Panc1 (cell line): ENCODE data around the gene ADIPOR1. TPM values are rescaled to one million over a fixed set of nuclear protein-coding genes. Genes with fewer than 3 reads are reported as not detected.

Source experiments
- ATAC-seq: fragments of 200-7000 bp; cut with Tn5 transposase; 2 replicates; pipeline ENCODE4 v1.9.1; 2020; ENCODE audit warnings: mild to moderate bottlenecking, moderate library complexity
- BruUV-seq: library from RNA; stranded (reverse); fragments of 400-500 nt; replicated peaks from 2 replicates; lab custom pipeline; 2021; lab: Mats Ljungman, UMichigan
- CTCF ChIA-PET: fragments of 300-600 bp; sonication (Branson Sonifier 250); formaldehyde crosslinking; loops from one replicate; lab custom pipeline; 2022; ENCODE audit warnings: antibody characterized with exemption; lab: Charles Lee
- POLR2A ChIA-PET: fragments of 300-600 bp; sonication (Branson Sonifier 250); formaldehyde crosslinking; loops from one replicate; lab custom pipeline; 2022; ENCODE audit warnings: antibody characterized with exemption; lab: Charles Lee
- DNase-seq: peaks from one replicate; pipeline ENCODE4 v3.0.0-alpha.2; 2010; ENCODE audit warnings: low read depth, low spot score
- H3K27ac ChIP-seq: 2 replicates; pipeline ENCODE4 v1.5.1; 2011; ENCODE audit warnings: mild to moderate bottlenecking, low read length, inconsistent platforms
- H3K27me3 ChIP-seq: fragments of 200-500 bp; sonication (Bioruptor generic); 2 replicates; pipeline ENCODE4 v1.6.0; 2014; ENCODE audit warnings: low read length, inconsistent platforms; ENCODE audit not compliant: control insufficient read depth, insufficient read depth
- H3K36me3 ChIP-seq: fragments of 200-500 bp; sonication (Bioruptor generic); 2 replicates; pipeline ENCODE4 v1.5.1; 2014; ENCODE audit warnings: inconsistent platforms, mild to moderate bottlenecking, low read length, moderate library complexity; ENCODE audit not compliant: control insufficient read depth, insufficient read depth
- H3K4me1 ChIP-seq: 2 replicates; pipeline ENCODE4 v1.5.1; 2011; ENCODE audit warnings: inconsistent platforms, mild to moderate bottlenecking, low read length, moderate library complexity; ENCODE audit not compliant: control insufficient read depth, insufficient read depth
- H3K4me3 ChIP-seq, 2 experiments: 2 replicates each; pipeline ENCODE4 v1.5.1; 2011 to 2012; ENCODE audit warnings: low read depth in 2 of 2, low read length in 2 of 2, mild to moderate bottlenecking in 2 of 2, inconsistent platforms in 1 of 2, moderate library complexity in 1 of 2
- H3K9me3 ChIP-seq: fragments of 200-500 bp; sonication (Bioruptor generic); 2 replicates; pipeline ENCODE4 v1.5.1; 2014; ENCODE audit warnings: low read depth, mild to moderate bottlenecking, inconsistent platforms, low read length, moderate library complexity; ENCODE audit not compliant: control insufficient read depth, insufficient read depth
- POLR2AphosphoS5 ChIP-seq: IDR thresholded peaks from 2 replicates; pipeline ENCODE4 v1.6.1; 2012; ENCODE audit warnings: mild to moderate bottlenecking, low read depth, low read length, moderate library complexity
- SIN3A ChIP-seq: IDR thresholded peaks from 2 replicates; pipeline ENCODE4 v1.6.1; 2012; ENCODE audit warnings: low read depth, mild to moderate bottlenecking, low read length, moderate library complexity, borderline replicate concordance; ENCODE audit not compliant: insufficient read depth
- TCF7L2 ChIP-seq: IDR thresholded peaks from 2 replicates; pipeline ENCODE4 v1.6.1; 2011; ENCODE audit warnings: mild to moderate bottlenecking, low read depth, low read length, inconsistent platforms
- in situ Hi-C: cut with HindIII; loops from 2 replicates; pipeline ENCODE4 v1.10.0; 2016; ENCODE audit warnings: low sequenced_read_pairs, low pct_unique_long_range_greater_than_20kb
- intact Hi-C: fragments of 100-400 bp; cut with micrococcal nuclease; formaldehyde crosslinking; loops from one replicate; pipeline ENCODE4 v1.10.0; 2022; ENCODE audit not compliant: unreplicated experiment
- total RNA-seq: library from RNA; stranded (reverse); gene quantifications from one replicate; pipeline ENCODE4 v1.2.1, GENCODE V29; 2021; ENCODE audit not compliant: unreplicated experiment
- TF ChIP-seq, protein P1 (sequence below), 2 experiments: IDR thresholded peaks; 2 replicates each; pipeline ENCODE4 v1.6.1; 2011 to 2012; ENCODE audit warnings: low read depth in 2 of 2, control low read depth in 1 of 2, low read length in 1 of 2, mild to moderate bottlenecking in 1 of 2, moderate library complexity in 1 of 2; ENCODE audit not compliant: insufficient read depth in 1 of 2
- TF ChIP-seq, protein P2 (sequence below): fragments of 450-650 bp; IDR thresholded peaks from 2 replicates; pipeline ENCODE4 v1.5.1; 2017; ENCODE audit warnings: mild to moderate bottlenecking

Gene ADIPOR1
- total RNA-seq, 1 experiment from 2014 or later = 78.2 TPM

DNA sequence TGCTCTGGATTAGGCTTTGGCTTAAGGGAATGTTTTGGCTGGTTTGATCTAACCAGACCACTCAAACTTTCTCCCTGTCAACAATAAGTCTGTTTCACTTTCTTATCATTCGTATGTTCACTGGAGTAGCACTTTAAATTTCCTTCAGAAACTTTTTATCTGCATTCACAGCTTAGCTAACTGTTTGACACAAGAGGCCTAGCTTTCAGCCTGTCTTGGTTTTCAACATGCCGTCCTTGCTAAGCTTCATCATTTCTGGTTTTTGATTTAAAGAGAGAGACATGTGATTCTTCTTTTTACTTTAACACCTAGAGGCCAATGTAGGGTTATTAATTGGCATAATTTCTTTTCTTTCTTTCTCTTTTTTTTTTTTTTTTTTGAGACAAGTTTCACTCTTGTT is 23.8 kb upstream of the ADIPOR1 start:
- in situ Hi-C loops (no loop called here), intact Hi-C loops (no loop called here)
- Histone ChIP-seq H3K27me3 (peaks cover 6% of the 10 kb centered on the region; the same call in 1 of the 2 replicates), H3K4me3 (no peak overlapping the region), H3K9me3 (no peaks in the 10 kb centered on the region), H3K4me1 (no peaks in the 10 kb centered on the region), H3K36me3 (no peaks in the 10 kb centered on the region), H3K27ac (no peak overlapping the region)
- POLR2A ChIA-PET = interaction anchor here (0.6 kb wide), 1 partner anchor 37 kb away, joined by 4 read pairs; no protein-coding TSS in a partner anchor
- TF ChIP-seq POLR2AphosphoS5 (no peak), TCF7L2 (no peak), SIN3A (no peak)
- TF ChIP-seq, protein P1, sequence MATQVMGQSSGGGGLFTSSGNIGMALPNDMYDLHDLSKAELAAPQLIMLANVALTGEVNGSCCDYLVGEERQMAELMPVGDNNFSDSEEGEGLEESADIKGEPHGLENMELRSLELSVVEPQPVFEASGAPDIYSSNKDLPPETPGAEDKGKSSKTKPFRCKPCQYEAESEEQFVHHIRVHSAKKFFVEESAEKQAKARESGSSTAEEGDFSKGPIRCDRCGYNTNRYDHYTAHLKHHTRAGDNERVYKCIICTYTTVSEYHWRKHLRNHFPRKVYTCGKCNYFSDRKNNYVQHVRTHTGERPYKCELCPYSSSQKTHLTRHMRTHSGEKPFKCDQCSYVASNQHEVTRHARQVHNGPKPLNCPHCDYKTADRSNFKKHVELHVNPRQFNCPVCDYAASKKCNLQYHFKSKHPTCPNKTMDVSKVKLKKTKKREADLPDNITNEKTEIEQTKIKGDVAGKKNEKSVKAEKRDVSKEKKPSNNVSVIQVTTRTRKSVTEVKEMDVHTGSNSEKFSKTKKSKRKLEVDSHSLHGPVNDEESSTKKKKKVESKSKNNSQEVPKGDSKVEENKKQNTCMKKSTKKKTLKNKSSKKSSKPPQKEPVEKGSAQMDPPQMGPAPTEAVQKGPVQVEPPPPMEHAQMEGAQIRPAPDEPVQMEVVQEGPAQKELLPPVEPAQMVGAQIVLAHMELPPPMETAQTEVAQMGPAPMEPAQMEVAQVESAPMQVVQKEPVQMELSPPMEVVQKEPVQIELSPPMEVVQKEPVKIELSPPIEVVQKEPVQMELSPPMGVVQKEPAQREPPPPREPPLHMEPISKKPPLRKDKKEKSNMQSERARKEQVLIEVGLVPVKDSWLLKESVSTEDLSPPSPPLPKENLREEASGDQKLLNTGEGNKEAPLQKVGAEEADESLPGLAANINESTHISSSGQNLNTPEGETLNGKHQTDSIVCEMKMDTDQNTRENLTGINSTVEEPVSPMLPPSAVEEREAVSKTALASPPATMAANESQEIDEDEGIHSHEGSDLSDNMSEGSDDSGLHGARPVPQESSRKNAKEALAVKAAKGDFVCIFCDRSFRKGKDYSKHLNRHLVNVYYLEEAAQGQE (IDR thresholded peaks at IDR 0.05; ENCODE audit: insufficient read depth in 1 of 2, low read depth in 2 of 2, low read length in 1 of 2) = no peak
- TF ChIP-seq, protein P2, sequence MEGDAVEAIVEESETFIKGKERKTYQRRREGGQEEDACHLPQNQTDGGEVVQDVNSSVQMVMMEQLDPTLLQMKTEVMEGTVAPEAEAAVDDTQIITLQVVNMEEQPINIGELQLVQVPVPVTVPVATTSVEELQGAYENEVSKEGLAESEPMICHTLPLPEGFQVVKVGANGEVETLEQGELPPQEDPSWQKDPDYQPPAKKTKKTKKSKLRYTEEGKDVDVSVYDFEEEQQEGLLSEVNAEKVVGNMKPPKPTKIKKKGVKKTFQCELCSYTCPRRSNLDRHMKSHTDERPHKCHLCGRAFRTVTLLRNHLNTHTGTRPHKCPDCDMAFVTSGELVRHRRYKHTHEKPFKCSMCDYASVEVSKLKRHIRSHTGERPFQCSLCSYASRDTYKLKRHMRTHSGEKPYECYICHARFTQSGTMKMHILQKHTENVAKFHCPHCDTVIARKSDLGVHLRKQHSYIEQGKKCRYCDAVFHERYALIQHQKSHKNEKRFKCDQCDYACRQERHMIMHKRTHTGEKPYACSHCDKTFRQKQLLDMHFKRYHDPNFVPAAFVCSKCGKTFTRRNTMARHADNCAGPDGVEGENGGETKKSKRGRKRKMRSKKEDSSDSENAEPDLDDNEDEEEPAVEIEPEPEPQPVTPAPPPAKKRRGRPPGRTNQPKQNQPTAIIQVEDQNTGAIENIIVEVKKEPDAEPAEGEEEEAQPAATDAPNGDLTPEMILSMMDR = no peak
- no TSS peak for BruUV-seq
- ATAC-seq (no peak), DNase-seq (no peak)
- CTCF ChIA-PET = interaction anchor here (0.7 kb wide), 1 partner anchor 395 kb away, joined by 5 read pairs; no protein-coding TSS in a partner anchor

DNA sequence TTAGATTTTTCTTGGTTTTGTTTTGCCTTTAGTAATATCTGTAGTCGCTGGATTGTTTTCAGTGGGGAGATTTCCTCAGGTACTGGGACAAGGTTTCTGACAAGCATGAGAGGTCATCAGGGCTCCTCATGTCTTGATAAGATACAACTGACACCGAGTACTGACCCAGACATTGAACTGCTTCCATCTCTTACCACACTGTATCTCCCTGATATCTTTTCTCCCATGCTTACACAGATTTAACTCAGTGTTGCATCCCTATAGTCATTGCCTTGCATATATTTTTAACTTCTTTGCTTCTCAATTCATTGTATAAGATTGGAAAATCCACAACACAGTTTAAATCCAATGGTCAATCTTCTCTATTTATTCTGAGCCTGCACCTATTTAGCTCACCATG is 21.3 kb upstream of the ADIPOR1 start:
- TF ChIP-seq TCF7L2 = no peak
- TF ChIP-seq, protein P2 = no peak
- TF ChIP-seq, protein P1 (IDR thresholded peaks at IDR 0.05; ENCODE audit: insufficient read depth in 1 of 2, low read depth in 2 of 2, low read length in 1 of 2) = no peak
- no peak for TF ChIP-seq POLR2AphosphoS5
- no peak for TF ChIP-seq SIN3A
- CTCF ChIA-PET = no interaction called here
- no TSS peak for BruUV-seq
- no peak for DNase-seq
- no peak for ATAC-seq
- Histone ChIP-seq H3K4me3 (no peak overlapping the region), H3K36me3 (no peaks in the 10 kb centered on the region), H3K9me3 (no peaks in the 10 kb centered on the region), H3K4me1 (no peaks in the 10 kb centered on the region), H3K27me3 (peaks cover 15% of the 10 kb centered on the region), H3K27ac (no peak overlapping the region)
- in situ Hi-C loops (no loop called here), intact Hi-C loops (no loop called here)
- POLR2A ChIA-PET = no interaction called here
